Fibroblast of lung (primary cell): Measurements from ENCODE around the gene BCAN.

ENCODE experiments used
- EZH2 ChIP-seq: IDR thresholded peaks from 2 replicates; pipeline ENCODE4 v1.5.1; 2012; ENCODE audit warnings: low read length, control low read depth, mild to moderate bottlenecking; ENCODE audit errors: missing control alignments
- TF ChIP-seq, protein P1 (sequence below), 2 donors: IDR thresholded peaks in 1 of 2; conservative IDR thresholded peaks in 1 of 2; 1 replicate in 1 of 2; 2 replicates in 1 of 2; pipeline ENCODE4 v1.5.1; 2011 to 2012; ENCODE audit warnings: low read length in 2 of 2, control low read depth in 1 of 2, inconsistent platforms in 1 of 2, low read depth in 1 of 2, mild to moderate bottlenecking in 1 of 2

GRCh38 chr1:156665539-156665938 lies 23.6 kb downstream of the BCAN start:
- TF ChIP-seq, protein P1, sequence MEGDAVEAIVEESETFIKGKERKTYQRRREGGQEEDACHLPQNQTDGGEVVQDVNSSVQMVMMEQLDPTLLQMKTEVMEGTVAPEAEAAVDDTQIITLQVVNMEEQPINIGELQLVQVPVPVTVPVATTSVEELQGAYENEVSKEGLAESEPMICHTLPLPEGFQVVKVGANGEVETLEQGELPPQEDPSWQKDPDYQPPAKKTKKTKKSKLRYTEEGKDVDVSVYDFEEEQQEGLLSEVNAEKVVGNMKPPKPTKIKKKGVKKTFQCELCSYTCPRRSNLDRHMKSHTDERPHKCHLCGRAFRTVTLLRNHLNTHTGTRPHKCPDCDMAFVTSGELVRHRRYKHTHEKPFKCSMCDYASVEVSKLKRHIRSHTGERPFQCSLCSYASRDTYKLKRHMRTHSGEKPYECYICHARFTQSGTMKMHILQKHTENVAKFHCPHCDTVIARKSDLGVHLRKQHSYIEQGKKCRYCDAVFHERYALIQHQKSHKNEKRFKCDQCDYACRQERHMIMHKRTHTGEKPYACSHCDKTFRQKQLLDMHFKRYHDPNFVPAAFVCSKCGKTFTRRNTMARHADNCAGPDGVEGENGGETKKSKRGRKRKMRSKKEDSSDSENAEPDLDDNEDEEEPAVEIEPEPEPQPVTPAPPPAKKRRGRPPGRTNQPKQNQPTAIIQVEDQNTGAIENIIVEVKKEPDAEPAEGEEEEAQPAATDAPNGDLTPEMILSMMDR (conservative IDR thresholded peaks at IDR 0.05 in 1 of 2, IDR thresholded peaks at IDR 0.05 in 1 of 2; ENCODE audit: low read depth in 1 of 2, low read length in 2 of 2): no peak
- no peak for TF ChIP-seq EZH2
